ENCODE data around the gene BIRC5.

Gene BIRC5

GRCh38 chr17:78240839-78241238 lies 26.8 kb downstream of the BIRC5 start:
- Histone ChIP-seq H3K4me2 (ENCODE audit: low read length) (no peak overlapping the region), H3K4me3 (ENCODE audit: low read depth, low read length) (no peak overlapping the region), H3K79me1 (ENCODE audit: low read length) (no peaks in the 10 kb centered on the region), H3K79me2 (ENCODE audit: control insufficient read depth, insufficient read depth, low read length, poor library complexity) (no peaks in the 10 kb centered on the region), H3K4ac (ENCODE audit: low read depth, low read length) (no peak overlapping the region), H2BK12ac (ENCODE audit: low read length) (no peak overlapping the region), H3K27me3 (ENCODE audit: insufficient read depth, low read length) (no peaks in the 10 kb centered on the region), H2AFZ (ENCODE audit: insufficient read depth, low read length, poor library complexity) (no peak overlapping the region), H3K23ac (ENCODE audit: low read length) (no peak overlapping the region), H4K91ac (ENCODE audit: low read depth, low read length) (no peak overlapping the region), H3K36me3 (ENCODE audit: control insufficient read depth in 1 of 2, insufficient read depth in 2 of 2, low read length in 2 of 2) (no peaks in the 10 kb centered on the region), H3K14ac (ENCODE audit: low read length) (no peak overlapping the region), H2BK120ac (ENCODE audit: insufficient read depth, low read length, poor library complexity) (no peak overlapping the region), H3K4me1 (ENCODE audit: control insufficient read depth in 1 of 2, insufficient read depth in 2 of 2, low read length in 2 of 2) (no peaks in the 10 kb centered on the region), H2AK5ac (ENCODE audit: low read length) (no peak overlapping the region), H3K27ac (ENCODE audit: low read depth, low read length) (no peak overlapping the region), H4K8ac (ENCODE audit: low read depth, low read length) (no peak overlapping the region), H2BK5ac (ENCODE audit: low read depth, low read length, poor library complexity) (no peak overlapping the region), H3K9ac (ENCODE audit: low read length) (no peak overlapping the region), H3K18ac (ENCODE audit: low read length) (no peak overlapping the region), H3K9me3 (ENCODE audit: insufficient read depth, low read depth, low read length) (peaks cover 6% of the 10 kb centered on the region), H4K12ac (ENCODE audit: low read depth, low read length) (no peak overlapping the region)
- DNase-seq, result no peak
- no CpG with 5 or more reads among the region's 9 CpGs for WGBS (ENCODE audit: extremely low coverage, insufficient coverage, insufficient read length)

DNA sequence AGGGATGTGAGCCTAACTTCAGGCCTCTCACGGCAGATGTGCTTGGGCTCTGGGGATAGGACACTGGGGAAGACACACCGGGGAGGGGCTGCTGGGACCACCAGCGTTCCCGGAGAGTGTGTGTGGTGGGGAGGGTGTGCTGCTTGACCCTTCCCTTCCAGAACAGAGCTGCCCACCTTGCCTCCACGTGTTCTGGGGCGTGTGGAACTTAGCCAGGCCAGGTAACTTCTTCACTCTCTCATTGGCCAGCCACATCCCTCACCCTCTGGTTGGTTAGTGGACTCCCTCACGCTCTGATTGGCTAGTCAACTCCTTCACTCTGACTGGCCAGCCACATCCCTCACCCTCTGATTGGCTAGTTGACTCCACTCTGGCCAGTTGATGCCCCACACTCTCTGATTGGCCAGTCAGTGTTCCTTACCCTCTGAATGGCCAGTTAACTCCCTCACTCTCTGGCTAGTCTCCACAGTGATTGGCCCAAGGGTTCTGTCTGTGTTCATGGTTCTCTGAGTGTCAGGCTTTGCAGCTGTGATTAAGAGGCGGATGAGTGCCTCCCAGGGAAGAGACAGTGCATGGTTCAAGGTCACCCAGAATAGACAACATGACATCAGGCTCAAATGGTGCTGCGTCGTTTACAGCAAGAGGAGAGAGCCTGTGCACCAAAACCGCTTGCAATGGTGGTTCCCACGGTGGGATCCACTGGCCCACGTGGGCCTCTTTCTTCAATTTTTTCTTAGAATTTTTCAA lies 27.4 kb downstream of the BIRC5 start:
- Histone ChIP-seq H2BK12ac (ENCODE audit: low read length) (no peak overlapping the region), H3K9ac (ENCODE audit: low read length) (no peak overlapping the region), H3K36me3 (ENCODE audit: control insufficient read depth in 1 of 2, insufficient read depth in 2 of 2, low read length in 2 of 2) (no peaks in the 10 kb centered on the region), H3K9me3 (ENCODE audit: insufficient read depth, low read depth, low read length) (peaks cover 6% of the 10 kb centered on the region), H3K4me3 (ENCODE audit: low read depth, low read length) (no peak overlapping the region), H2AFZ (ENCODE audit: insufficient read depth, low read length, poor library complexity) (no peak overlapping the region), H4K12ac (ENCODE audit: low read depth, low read length) (no peak overlapping the region), H3K27me3 (ENCODE audit: insufficient read depth, low read length) (no peaks in the 10 kb centered on the region), H3K14ac (ENCODE audit: low read length) (no peak overlapping the region), H2AK5ac (ENCODE audit: low read length) (no peak overlapping the region), H3K18ac (ENCODE audit: low read length) (no peak overlapping the region), H3K27ac (ENCODE audit: low read depth, low read length) (no peak overlapping the region), H4K91ac (ENCODE audit: low read depth, low read length) (no peak overlapping the region), H3K4me2 (ENCODE audit: low read length) (no peak overlapping the region), H2BK120ac (ENCODE audit: insufficient read depth, low read length, poor library complexity) (no peak overlapping the region), H3K79me1 (ENCODE audit: low read length) (no peaks in the 10 kb centered on the region), H3K23ac (ENCODE audit: low read length) (no peak overlapping the region), H3K79me2 (ENCODE audit: control insufficient read depth, insufficient read depth, low read length, poor library complexity) (no peaks in the 10 kb centered on the region), H3K4ac (ENCODE audit: low read depth, low read length) (no peak overlapping the region), H4K8ac (ENCODE audit: low read depth, low read length) (no peak overlapping the region), H3K4me1 (ENCODE audit: control insufficient read depth in 1 of 2, insufficient read depth in 2 of 2, low read length in 2 of 2) (no peaks in the 10 kb centered on the region), H2BK5ac (ENCODE audit: low read depth, low read length, poor library complexity) (no peak overlapping the region)
- no peak for DNase-seq
- WGBS (ENCODE audit: extremely low coverage, insufficient coverage, insufficient read length), result no CpG with 5 or more reads among the region's 13 CpGs

- no peak overlapping the region for H2AFZ ChIP-seq (ENCODE audit: insufficient read depth, low read length, poor library complexity)
- no peak overlapping the region for H3K4ac ChIP-seq (ENCODE audit: low read depth, low read length)
- H3K9ac ChIP-seq (ENCODE audit: low read length), result no peak overlapping the region
- no peak overlapping the region for H4K8ac ChIP-seq (ENCODE audit: low read depth, low read length)
- H2BK12ac ChIP-seq (ENCODE audit: low read length), result no peak overlapping the region
- no peak overlapping the region for H4K12ac ChIP-seq (ENCODE audit: low read depth, low read length)
- no peaks in the 10 kb centered on the region for H3K4me1 ChIP-seq (ENCODE audit: control insufficient read depth in 1 of 2, insufficient read depth in 2 of 2, low read length in 2 of 2)
- no peak for DNase-seq
- WGBS (ENCODE audit: extremely low coverage, insufficient coverage, insufficient read length), result no CpG with 5 or more reads among the region's 21 CpGs
- H3K4me2 ChIP-seq (ENCODE audit: low read length), result no peak overlapping the region
- no peaks in the 10 kb centered on the region for H3K27me3 ChIP-seq (ENCODE audit: insufficient read depth, low read length)
- no peak overlapping the region for H3K23ac ChIP-seq (ENCODE audit: low read length)
- no peak overlapping the region for H3K14ac ChIP-seq (ENCODE audit: low read length)
- no peak overlapping the region for H2BK5ac ChIP-seq (ENCODE audit: low read depth, low read length, poor library complexity)
- H4K91ac ChIP-seq (ENCODE audit: low read depth, low read length), result no peak overlapping the region
- no peak overlapping the region for H3K4me3 ChIP-seq (ENCODE audit: low read depth, low read length)
- H2AK5ac ChIP-seq (ENCODE audit: low read length), result no peak overlapping the region
- H3K79me1 ChIP-seq (ENCODE audit: low read length), result peaks cover 4% of the 10 kb centered on the region
- peaks cover 6% of the 10 kb centered on the region for H3K9me3 ChIP-seq (ENCODE audit: insufficient read depth, low read depth, low read length)
- H3K27ac ChIP-seq (ENCODE audit: low read depth, low read length), result no peak overlapping the region
- no peak overlapping the region for H2BK120ac ChIP-seq (ENCODE audit: insufficient read depth, low read length, poor library complexity)
- no peak overlapping the region for H3K18ac ChIP-seq (ENCODE audit: low read length)
- H3K79me2 ChIP-seq (ENCODE audit: control insufficient read depth, insufficient read depth, low read length, poor library complexity), result no peaks in the 10 kb centered on the region
- H3K36me3 ChIP-seq (ENCODE audit: control insufficient read depth in 1 of 2, insufficient read depth in 2 of 2, low read length in 2 of 2), result no peaks in the 10 kb centered on the region
Observed at GRCh38 chr17:78242024-78242742, 28.1 kb downstream of the BIRC5 start.

DNA sequence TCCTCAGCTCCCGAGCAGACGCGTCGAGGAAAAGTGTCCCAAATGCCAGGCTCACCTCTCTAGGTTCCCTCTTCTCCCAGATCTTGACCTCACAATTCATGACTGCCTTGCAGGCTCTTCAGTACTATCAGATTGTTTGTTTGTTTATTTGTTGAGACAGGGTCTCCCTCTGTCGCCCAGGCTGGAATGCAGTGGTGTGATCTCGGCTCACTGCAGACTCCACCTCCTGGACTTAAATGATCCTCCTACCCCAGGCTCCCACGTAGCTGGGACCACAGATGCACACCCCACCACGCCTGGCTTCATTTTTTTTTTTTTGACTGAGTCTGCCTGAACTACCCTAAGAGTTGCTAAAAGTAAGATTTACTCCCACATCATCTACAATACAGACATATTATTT lies 33.3 kb downstream of the BIRC5 start:
- no peak overlapping the region for H3K14ac ChIP-seq (ENCODE audit: low read length)
- peak overlapping the region; percentile 32 for H4K8ac ChIP-seq (ENCODE audit: low read depth, low read length)
- no peak overlapping the region for H2BK120ac ChIP-seq (ENCODE audit: insufficient read depth, low read length, poor library complexity)
- H2BK12ac ChIP-seq (ENCODE audit: low read length), result no peak overlapping the region
- no peak overlapping the region for H3K27ac ChIP-seq (ENCODE audit: low read depth, low read length)
- no peak overlapping the region for H2AK5ac ChIP-seq (ENCODE audit: low read length)
- H4K12ac ChIP-seq (ENCODE audit: low read depth, low read length), result no peak overlapping the region
- no peak overlapping the region for H2AFZ ChIP-seq (ENCODE audit: insufficient read depth, low read length, poor library complexity)
- peak overlapping the region; percentile 45 for H4K91ac ChIP-seq (ENCODE audit: low read depth, low read length)
- no peak overlapping the region for H3K23ac ChIP-seq (ENCODE audit: low read length)
- H3K18ac ChIP-seq (ENCODE audit: low read length), result no peak overlapping the region
- peak overlapping the region; percentile 9 for H2BK5ac ChIP-seq (ENCODE audit: low read depth, low read length, poor library complexity)
- H3K4me2 ChIP-seq (ENCODE audit: low read length), result no peak overlapping the region
- H3K4me3 ChIP-seq (ENCODE audit: low read depth, low read length), result no peak overlapping the region
- no peaks in the 10 kb centered on the region for H3K27me3 ChIP-seq (ENCODE audit: insufficient read depth, low read length)
- peak overlapping the region; percentile 14 for H3K9ac ChIP-seq (ENCODE audit: low read length)
- no peak for DNase-seq
- H3K36me3 ChIP-seq (ENCODE audit: control insufficient read depth in 1 of 2, insufficient read depth in 2 of 2, low read length in 2 of 2), result no peaks in the 10 kb centered on the region
- H3K79me2 ChIP-seq (ENCODE audit: control insufficient read depth, insufficient read depth, low read length, poor library complexity), result no peaks in the 10 kb centered on the region
- H3K4ac ChIP-seq (ENCODE audit: low read depth, low read length), result no peak overlapping the region
- H3K79me1 ChIP-seq (ENCODE audit: low read length), result peaks cover 8% of the 10 kb centered on the region
- H3K9me3 ChIP-seq (ENCODE audit: insufficient read depth, low read depth, low read length), result peaks cover 4% of the 10 kb centered on the region
- H3K4me1 ChIP-seq (ENCODE audit: control insufficient read depth in 1 of 2, insufficient read depth in 2 of 2, low read length in 2 of 2), result peaks cover 2 to 6% of the 10 kb centered on the region in 2 experiments
- no CpG with 5 or more reads among the region's 8 CpGs for WGBS (ENCODE audit: extremely low coverage, insufficient coverage, insufficient read length)

All from trophoblast cell (in vitro differentiated cells and primary cell).